Left lung (tissue), 10 donors: ENCODE data around the gene NCOA1. TPM values are rescaled to one million over a fixed set of nuclear protein-coding genes. Genes with fewer than 3 reads are reported as not detected.

Source experiments
- ATAC-seq: fragments of 200-7000 bp; cut with Tn5 transposase; one replicate; pipeline ENCODE4 v1.9.1; 2020; ENCODE audit warnings: moderate library complexity
- DNase-seq, 4 donors: peaks; one replicate each; pipeline ENCODE4 v3.0.0-alpha.2; 2013 to 2020
- H3K27ac ChIP-seq, 2 donors: fragments of 200-600 bp; sonication (generic) in 1 of 2; one replicate each; pipeline versions ENCODE4 v1.5.0 to v1.8.0; 2020 to 2021
- H3K27me3 ChIP-seq, 2 donors: fragments of 200-600 bp; sonication (generic) in 1 of 2; one replicate each; pipeline versions ENCODE4 v1.5.0 to v1.8.0; 2020 to 2021
- H3K36me3 ChIP-seq, 2 donors: fragments of 200-600 bp; sonication (generic) in 1 of 2; one replicate each; pipeline versions ENCODE4 v1.5.0 to v1.8.0; 2020 to 2021
- H3K4me1 ChIP-seq, 2 donors: fragments of 200-600 bp; one replicate each; pipeline ENCODE4 v1.8.0; 2021
- H3K4me3 ChIP-seq, 2 donors: fragments of 200-600 bp; sonication (generic) in 1 of 2; one replicate each; pipeline versions ENCODE4 v1.5.0 to v1.8.0; 2020 to 2021; ENCODE audit warnings: mild to moderate bottlenecking in 1 of 2
- H3K9me3 ChIP-seq, 2 donors: fragments of 200-600 bp; sonication (generic) in 1 of 2; one replicate each; pipeline versions ENCODE4 v1.5.0 to v1.8.0; 2020 to 2021
- CTCF ChIP-seq, 2 donors: fragments of 200-600 bp; sonication (generic) in 1 of 2; IDR thresholded peaks; one replicate each; pipeline versions ENCODE4 v1.5.0 to v1.8.0; 2021; ENCODE audit warnings: antibody characterized with exemption in 2 of 2
- intact Hi-C, 2 donors: fragments of 100-400 bp; cut with DNase I; formaldehyde crosslinking; loops; one replicate each; pipeline versions ENCODE4 v1.11.2 to v1.14.2; 2022
- polyA plus RNA-seq, 6 donors: library from polyadenylated mRNA; unstranded; fragments of 120-200 nt; gene quantifications; one replicate each; pipeline ENCODE4 v1.2.1, GENCODE V29; 2013; ENCODE audit not compliant: insufficient read length in 6 of 6
- total RNA-seq, 2 donors: library from RNA; stranded (reverse); fragmentation: NEBNext Ultra II Directional; extraction: Animal tissue kit (Norgen Biotek cat#: 25700); gene quantifications; one replicate each; pipeline ENCODE4 v1.2.1, GENCODE V29; 2021
- donor health status: DM: no; HTN: yes; CAD: no.
- donor health status: DM: no; HTN: no; CAD: no.

NCOA1 gene
- total and polyA plus RNA-seq, 8 donors, result 32.6 to 65.3 (median 59.7) TPM

GRCh38 chr2:24498121-24498520 is 7.1 kb downstream of the NCOA1 start:
- H3K36me3 ChIP-seq, result no peaks in the 10 kb centered on the region
- TF ChIP-seq CTCF (IDR thresholded peaks at IDR 0.05), result no peak
- H3K4me1 ChIP-seq, result peaks cover 0 to 44% of the 10 kb centered on the region in 2 donors
- no peaks in the 10 kb centered on the region for H3K9me3 ChIP-seq
- intact Hi-C loops, result no loop called here
- DNase-seq, result no peak
- no peak overlapping the region for H3K4me3 ChIP-seq
- H3K27me3 ChIP-seq, result no peaks in the 10 kb centered on the region
- no peak overlapping the region for H3K27ac ChIP-seq
- no peak for ATAC-seq

- intact Hi-C loops, result no loop called here
- no peak for TF ChIP-seq CTCF (IDR thresholded peaks at IDR 0.05)
Measured at GRCh38 chr2:24501813-24502212, 10.8 kb downstream of the NCOA1 start.

GRCh38 chr2:24505534-24506275 is 14.7 kb downstream of the NCOA1 start:
- intact Hi-C loops, result no loop called here
- Histone ChIP-seq H3K27ac (no peak overlapping the region), H3K4me3 (no peak overlapping the region), H3K27me3 (no peaks in the 10 kb centered on the region), H3K9me3 (no peaks in the 10 kb centered on the region), H3K36me3 (no peaks in the 10 kb centered on the region), H3K4me1 (peaks cover 0 to 42% of the 10 kb centered on the region in 2 donors)
- no peak for TF ChIP-seq CTCF (IDR thresholded peaks at IDR 0.05)
- DNase-seq, result no peak
- no peak for ATAC-seq

More at GRCh38 chr2:24501813-24502212, 10.8 kb downstream of the NCOA1 start:
- Histone ChIP-seq H3K4me1 (peaks cover 0 to 33% of the 10 kb centered on the region in 2 donors), H3K9me3 (no peaks in the 10 kb centered on the region), H3K4me3 (no peak overlapping the region), H3K36me3 (no peaks in the 10 kb centered on the region), H3K27ac (no peak overlapping the region), H3K27me3 (no peaks in the 10 kb centered on the region)
- DNase-seq (no peak), ATAC-seq (no peak)

- Histone ChIP-seq H3K27ac (no peak overlapping the region), H3K4me3 (no peak overlapping the region), H3K36me3 (no peaks in the 10 kb centered on the region), H3K9me3 (no peaks in the 10 kb centered on the region), H3K4me1 (peaks cover 3 to 59% of the 10 kb centered on the region in 2 donors), H3K27me3 (no peaks in the 10 kb centered on the region)
- ATAC-seq, result no peak
- no peak for DNase-seq
- intact Hi-C loops, result no loop called here
- TF ChIP-seq CTCF (IDR thresholded peaks at IDR 0.05), result no peak
Measured at GRCh38 chr2:24507549-24507948, 16.5 kb downstream of the NCOA1 start.

GRCh38 chr2:24508878-24509277 is 17.8 kb downstream of the NCOA1 start:
- ATAC-seq (no peak), DNase-seq (no peak)
- Histone ChIP-seq H3K36me3 (no peaks in the 10 kb centered on the region), H3K27me3 (no peaks in the 10 kb centered on the region), H3K9me3 (no peaks in the 10 kb centered on the region), H3K4me3 (no peak overlapping the region), H3K27ac (no peak overlapping the region), H3K4me1 (peaks cover 8 to 66% of the 10 kb centered on the region in 2 donors)
- TF ChIP-seq CTCF (IDR thresholded peaks at IDR 0.05), result no peak
- intact Hi-C loops, result no loop called here
